Renal cortical epithelial cell (primary cell): Measurements from ENCODE around the gene AFF3. TPM values are rescaled to one million over a fixed set of nuclear protein-coding genes. Genes with fewer than 3 reads are reported as not detected.

Experiments
- DNase-seq: peaks from one replicate; pipeline ENCODE4 v3.0.0-alpha.2; 2011; ENCODE audit warnings: low read depth
- total RNA-seq: library from RNA; depleted of rRNA; stranded (reverse); fragments of >200 nt; gene quantifications from 2 replicates; pipeline ENCODE4 v1.2.3, GENCODE V29; 2014

Gene AFF3
- total RNA-seq, 1 donor from 2014 or later, result 0.10 TPM

DNA sequence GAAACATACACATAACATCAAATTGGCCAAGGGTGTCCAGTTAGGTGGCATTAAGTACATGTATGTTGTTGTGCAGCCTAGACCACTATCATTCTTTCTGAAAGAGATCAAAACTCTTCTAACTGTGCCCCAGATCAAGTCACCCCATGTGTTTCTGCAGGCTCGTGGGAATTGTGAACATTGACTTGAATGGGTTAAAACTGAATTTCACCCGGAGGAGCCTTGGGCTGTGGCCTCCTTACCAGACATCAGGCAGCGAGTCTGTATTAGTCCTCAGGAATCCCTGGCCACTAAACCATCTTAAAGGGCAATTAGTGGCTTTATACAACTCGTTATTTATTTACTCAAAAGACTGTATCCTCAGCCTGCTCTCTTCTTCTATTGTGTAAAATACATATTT, 503.6 kb downstream of the AFF3 start:
- no peak for DNase-seq

DNA sequence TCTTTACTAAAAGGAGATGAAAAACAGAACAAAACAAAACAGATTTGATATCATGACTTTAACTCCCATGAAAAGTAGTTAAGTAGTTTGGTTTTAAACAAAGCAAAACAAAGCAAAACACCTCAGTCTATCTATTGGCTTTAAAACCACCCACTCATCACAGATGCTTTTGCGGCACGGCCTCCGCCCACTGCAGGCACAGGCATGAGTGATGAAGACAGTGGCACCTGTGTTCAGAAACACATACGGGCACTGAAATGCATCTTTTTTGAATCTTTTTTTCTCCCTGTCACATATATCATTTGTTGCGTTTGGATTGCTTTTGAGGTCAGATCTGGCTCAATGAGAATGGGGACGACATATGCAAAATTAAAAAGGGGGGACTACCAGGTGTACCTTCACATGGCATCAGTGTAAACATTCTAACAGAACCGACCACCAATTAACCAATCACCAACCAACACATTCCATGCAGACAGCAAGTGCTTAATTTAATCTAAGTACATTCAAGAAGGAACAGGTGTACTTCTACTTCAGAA, 505.2 kb downstream of the AFF3 start:
- no peak for DNase-seq

DNA sequence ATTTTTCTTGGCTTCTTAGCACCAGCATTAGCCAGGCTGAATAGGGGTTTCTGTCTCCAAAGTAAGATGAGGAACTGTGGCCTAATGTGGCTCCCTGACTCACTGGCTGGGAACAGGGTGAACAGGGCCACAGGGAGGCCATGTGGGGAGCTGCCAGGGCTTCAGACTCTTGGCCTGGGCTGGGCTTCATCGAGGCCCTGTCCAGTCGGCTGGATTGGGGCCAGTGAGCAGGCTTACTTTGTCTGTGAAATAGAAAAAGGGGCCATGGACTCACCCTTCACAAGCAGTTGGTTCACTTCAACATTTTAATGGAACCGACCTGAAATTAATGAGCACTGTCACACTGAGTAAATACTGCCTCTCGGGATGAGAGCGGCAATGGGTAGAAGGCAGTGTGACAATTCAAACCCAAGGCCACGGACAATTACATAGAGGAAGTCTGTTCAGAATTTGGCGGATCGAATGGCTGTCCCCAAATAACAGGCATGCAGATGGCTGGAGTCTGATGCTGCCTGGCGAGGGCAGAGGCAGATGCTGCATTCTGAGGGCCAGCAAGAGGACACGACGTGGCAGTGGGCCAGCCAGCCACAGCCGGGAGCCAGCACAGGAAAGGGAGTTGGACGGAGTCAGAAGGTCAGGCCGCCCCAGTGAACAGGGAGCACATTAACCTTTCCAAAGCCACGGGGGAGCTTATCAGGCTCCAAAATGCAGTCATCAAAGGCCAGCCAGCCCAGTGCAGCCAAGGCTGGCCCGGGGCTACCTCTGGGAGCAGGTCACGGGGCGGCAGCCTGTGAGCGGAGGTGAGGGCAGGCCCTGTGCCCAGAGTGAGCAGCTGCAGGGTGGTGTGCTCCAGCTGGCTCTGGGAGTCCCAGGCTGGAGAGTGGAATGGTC, 506.0 kb downstream of the AFF3 start:
- DNase-seq, result no peak

DNA sequence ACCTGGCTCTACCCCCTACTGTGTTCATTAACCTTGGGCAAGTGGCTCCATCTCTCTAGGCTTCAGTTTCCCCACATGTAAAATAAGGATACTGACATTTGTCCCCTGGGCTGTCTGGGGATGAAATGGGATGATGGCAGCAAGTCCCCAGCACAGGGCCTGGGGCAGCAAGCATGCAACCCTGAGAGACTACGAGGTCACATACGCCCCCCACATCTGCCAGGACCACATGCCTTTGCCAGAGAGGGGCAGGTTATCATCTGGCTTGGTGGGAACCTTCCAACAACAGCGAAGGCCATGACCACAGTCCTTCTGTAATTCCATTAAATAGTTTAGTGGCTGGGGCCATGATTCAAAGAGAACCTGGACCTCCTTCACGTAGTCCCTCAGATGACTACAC, 506.7 kb downstream of the AFF3 start:
- DNase-seq, result no peak

DNA sequence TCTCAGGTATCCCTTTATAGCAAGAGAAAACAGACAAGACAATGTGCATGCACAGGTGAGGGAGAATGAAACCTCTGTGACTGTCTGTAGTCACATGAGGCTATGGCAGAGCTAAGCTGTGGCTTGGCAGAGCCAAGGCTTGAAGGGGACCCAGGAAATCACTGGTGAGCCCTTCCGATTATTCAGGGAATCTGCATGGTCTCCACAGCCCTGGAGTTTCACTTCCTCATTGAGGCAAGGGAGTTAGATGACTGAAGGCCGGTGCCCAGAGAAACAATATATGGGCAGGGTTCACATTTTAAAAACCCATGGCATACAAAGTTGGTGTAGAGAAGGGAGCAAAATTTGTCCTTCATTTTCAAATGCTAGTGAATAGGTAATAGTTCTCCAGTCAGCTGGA, 508.2 kb downstream of the AFF3 start:
- no peak for DNase-seq

DNA sequence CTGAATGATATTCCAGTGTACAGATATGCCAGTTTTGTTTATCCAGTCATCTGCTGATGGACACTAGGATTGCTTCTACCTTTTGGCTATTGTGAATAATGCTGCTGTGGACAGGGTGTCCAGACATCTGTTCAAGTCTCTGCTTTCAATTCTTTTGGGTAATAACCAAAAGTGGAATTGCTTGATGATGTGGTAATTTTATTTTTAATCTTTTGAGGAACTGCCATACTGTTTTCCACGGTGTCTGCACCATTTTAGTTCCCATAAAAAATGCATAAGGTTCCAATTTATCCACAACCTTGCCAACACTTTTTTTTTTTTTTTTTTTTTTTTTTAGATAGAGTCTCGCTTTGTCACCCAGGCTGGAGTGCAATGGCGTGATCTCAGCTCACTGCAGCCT, 510.7 kb downstream of the AFF3 start:
- no peak for DNase-seq

DNA sequence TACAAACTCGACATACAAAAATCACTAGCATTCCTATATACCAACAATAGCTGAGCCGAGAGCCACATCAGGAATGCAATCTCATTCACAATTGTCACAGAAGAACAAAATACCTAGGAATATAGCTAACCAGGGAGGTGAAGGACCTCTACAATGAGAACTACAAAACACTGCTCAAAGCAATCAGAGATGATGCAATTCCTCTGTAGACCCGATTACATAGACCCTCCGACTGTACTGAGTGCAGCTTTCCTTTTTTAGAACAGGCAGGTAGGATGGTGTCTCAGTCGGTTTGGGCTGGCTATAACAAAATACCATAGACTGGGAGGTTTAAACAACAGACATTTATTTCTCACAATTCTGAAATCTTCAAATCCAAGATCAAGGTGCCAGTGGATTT, 513.1 kb downstream of the AFF3 start:
- no peak for DNase-seq

DNA sequence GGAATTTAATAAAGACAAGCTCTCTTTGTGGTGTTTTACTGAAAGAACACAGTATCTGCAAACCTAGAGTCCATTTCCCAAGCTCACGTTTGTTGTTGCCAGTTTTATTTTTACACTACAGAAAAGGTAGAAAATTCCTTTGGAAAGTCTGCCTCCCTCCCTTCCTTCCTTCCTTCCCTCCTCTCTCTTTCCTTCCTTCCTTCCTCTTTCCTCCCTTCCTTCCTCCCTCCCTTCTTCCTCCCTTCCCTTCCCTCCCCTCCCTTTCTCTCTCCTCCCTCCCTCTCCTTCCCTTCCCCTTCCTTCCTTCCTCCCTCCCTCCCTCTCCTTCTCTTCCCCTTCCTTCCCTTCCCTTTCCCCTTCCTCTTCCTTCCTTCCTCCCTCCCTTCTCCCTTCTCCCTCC, 516.2 kb downstream of the AFF3 start:
- DNase-seq, result no peak

DNA sequence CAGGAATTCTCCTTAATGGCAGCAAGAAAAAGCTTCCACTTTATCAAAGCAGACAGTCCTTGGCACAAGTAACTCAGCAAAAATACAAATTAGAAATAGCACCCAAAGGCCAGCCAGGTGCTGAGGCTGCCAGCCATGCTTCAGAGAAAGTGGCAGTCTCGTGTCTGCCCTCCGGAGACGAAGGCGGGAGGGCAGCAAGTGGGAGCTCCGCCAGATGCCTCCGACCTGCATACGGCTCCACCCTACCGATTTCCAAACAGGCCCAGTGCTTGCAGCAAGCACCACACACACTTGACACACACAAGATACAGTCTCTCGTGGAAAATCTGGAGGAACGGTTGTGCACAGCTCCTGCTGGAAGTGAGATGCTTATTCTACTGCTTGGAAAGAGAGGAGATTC, 517.7 kb downstream of the AFF3 start:
- no peak for DNase-seq

DNA sequence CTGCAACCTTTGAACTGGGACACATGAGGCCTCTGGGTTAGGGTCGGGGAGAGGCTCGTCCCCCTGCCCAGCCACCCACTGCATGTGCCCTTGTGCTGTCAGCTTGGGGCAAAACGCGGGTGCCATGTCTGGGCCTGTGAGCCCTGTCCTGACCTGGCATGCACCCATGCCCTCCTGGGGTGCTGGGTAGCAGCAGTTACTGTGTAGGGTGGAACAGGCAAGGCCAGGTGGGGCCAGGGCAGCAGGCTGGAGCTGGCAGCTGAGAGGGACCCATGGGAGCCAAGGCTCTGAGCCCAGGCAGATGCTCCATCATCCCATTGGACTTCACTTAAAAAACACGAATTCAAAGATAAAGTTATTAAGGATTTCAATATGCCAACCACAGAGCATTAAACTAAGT, 518.8 kb downstream of the AFF3 start:
- DNase-seq, result no peak

DNA sequence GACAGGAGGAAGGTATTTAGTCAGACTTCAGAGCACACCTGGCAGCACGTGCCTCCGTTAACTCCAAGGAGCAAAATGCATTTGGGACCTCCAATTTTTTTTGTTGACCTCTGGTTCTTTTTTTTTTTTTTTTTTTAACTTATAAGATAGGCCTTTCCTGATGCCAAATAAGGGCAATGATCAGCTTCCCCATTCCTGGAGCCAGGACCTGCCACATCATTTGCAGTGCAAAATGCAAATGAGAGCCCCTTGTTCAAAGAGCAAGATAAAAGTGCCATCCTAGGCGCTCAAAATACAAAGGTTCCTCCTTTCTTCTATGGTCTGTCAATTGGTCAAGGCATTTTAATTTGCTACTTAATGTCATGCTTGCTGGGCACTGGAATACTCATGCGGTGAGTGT, 519.4 kb downstream of the AFF3 start:
- no peak for DNase-seq

DNA sequence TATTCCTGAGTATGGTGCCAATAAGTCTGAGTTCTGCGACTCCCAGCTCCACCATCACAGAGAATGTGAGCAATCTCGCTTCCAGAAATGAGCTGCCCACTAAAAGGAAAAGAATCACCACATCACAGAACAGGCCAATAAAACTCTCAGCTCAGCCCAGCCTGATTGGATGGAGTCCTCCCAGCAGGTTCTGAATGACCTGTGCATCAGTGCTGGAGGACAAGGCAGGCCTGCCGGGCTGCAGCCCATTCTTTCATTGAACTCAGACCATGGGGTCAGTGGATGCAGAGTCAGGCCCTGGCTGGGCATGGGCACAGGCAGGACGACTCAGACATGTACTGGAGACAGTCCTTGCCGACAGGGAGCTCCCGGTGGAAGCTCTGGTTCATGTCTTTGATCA, 519.9 kb downstream of the AFF3 start:
- DNase-seq, result no peak

DNA sequence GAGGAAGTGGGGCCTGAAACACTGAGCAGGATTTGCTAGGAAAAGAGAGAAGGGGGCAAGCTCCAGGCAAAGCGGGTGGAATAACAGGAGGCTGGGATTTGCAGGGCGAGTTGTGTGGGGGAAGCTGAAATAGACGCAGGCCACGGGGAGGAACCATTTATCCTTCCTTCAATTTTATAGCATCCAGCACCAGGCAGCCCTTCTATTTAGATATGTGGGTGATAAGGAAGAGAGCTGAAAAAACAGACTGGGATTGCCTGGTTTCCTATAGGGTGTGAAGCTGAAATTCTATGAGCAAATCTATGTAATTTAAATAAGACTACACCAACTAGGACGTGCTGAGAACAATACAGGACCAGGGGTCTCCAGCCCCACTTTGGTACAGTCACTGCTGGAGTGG, 520.6 kb downstream of the AFF3 start:
- DNase-seq, result no peak

DNA sequence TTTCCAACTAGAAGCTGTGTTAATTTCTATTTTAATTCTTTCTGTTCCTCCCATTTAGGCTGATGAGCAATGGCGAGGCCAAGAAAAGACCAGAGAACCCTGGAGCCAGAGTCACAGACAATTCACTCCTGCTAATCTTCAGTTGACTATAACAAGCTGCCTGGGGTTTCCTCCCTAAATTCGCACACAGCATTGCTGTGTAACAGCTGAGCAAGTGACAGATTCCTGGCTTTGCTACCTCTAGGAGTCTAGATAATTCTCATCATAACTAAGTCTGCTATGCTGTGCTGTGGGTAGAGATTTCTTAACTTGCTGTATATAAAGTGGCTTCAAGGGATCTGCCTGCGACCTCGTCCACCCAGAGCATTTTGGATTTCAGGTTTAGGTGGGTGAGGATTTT, 521.3 kb downstream of the AFF3 start:
- no peak for DNase-seq

DNA sequence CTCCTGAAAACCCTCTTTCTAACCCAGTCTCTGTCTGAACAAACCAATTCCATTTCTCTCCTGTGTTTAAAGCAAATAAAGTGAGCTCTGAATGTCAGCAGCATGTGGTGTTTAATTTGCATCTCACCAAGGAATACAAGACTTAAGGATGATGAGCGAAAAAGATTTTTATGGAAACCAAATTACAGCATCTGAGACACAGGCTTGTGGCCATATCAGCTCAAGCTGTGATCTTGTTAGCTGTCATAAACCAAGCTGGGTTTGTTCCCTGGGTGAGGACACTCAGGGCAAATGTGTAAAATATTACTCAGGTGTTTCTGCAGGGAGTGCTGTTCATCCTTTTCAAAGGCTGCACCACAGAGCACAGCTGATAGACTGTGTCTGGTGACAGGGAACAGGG, 523.2 kb downstream of the AFF3 start:
- no peak for DNase-seq

DNA sequence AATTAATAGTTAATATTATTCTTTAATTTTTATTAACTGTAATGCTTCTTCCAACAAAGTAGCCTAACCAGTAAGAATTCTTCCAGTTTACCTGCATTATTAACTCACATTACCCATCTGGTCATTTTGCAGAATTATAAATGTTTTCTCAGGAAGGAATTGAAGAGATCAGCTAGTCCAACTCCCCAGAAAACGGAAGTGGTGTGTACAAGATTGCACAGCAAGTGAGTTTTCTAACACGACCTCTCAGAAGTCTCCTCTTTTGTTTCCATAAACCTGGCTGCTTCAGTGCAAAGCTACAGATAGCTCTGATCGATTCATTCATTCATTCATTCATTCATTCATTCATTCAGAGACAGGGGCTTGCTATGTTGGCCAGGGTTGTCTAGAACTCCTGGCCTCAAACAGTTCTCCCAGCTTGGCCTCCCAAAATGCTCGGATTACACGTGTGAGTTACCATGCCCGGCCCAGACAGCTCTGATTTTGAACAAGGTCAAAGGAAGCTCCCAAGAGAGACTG, 523.8 kb downstream of the AFF3 start:
- no peak for DNase-seq

DNA sequence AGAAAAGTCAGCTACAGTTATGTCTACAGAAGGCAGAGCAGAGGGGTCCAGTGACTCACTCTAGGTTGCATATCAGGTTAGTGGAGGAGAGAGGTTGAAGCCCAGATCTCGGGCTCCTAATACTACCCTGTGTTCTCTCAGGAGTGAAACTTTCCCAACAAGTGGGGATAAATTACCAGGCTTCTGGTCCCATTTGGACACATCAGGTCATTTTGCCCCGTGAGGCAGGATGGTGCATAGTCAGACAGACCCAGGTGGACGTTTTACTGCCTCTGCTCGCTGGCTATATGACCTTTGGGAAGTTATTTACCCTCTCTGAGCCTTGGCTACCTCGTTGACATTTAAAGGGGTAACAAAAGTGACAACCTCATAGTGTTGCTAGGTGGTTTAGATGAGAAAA, 524.6 kb downstream of the AFF3 start:
- DNase-seq, result no peak

DNA sequence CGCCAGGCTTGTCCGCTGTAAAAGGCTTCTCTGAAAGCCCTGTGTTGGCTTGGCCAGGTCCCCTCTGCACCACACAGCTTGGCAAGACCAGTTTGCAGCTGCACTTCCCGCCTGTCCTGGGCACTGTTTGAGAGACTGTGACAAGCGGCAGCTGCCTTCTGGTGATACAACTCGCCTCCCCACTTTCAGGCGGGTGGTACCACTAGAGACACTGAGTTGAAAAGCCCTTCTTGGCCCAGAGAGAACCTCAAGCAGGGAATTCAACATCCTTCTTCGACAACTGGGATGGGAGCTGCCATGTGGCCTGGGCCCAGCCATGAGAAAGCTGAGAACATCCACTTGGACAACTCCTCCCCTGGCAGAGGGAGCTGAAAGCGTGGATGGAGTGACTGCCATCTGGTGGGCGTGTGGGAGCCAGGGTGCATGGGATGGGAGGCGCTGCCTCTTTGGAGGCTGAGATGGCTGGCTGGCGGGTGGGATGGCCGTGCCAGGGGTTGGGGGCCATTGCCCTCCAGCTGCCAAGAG, 527.1 kb downstream of the AFF3 start:
- DNase-seq, result no peak

DNA sequence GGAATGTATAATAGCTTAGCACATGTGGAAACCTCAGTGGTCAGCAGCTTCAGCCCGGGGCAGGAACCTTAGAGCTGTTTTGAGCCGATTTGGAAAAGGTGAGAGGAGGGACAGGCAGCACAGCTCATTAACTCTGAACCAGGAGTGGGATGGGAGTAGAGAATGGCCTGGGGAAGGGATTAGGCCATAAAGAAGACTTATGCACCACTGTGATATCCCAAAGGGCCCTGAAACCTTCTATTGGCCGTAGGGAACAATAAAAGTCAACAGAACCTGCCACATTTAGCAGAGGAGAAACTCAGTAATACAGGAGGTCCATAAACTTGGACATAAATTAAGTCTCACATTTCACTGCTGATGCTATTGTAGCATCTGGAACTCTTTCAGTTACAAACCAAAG, 528.4 kb downstream of the AFF3 start:
- DNase-seq, result peak; percentile 15

DNA sequence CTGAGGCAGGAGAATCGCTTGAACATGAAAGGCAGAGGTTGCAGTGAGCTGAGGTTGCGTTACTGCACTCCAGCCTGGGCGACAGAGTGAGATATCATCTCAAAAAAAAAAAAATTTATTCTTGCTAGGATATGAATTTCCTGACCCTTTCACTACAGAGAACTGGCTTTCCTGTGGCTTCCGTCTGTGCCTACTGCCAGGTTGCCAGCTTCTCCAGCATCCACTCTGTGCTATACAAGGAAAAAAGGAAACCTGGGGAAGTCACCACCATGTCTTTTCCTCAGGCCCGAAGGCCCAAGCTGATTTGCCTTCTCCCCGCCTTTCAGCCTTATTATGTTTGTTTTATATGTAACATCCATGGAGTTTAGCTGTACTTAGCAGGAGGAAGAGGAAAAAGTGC, 530.6 kb downstream of the AFF3 start:
- DNase-seq, result no peak

DNA sequence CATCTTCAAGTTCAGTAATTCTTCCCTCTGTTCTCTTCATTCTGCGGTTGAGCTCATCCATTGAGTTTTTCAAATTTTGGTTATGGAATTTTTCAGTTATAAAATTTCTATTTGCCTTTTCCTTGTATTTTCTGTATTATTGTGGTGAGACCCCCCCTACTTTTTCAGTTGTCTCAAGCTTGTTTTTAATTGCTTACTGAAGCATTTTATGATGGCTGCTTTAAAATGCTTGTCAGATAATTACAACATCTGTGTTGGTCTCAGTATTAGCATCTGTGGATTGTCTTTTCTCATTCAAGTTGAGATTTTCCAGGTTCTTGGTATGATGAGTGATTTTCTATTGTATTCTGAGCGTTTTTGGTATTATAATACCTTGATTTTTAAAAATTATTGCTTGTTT, 531.4 kb downstream of the AFF3 start:
- DNase-seq, result no peak

DNA sequence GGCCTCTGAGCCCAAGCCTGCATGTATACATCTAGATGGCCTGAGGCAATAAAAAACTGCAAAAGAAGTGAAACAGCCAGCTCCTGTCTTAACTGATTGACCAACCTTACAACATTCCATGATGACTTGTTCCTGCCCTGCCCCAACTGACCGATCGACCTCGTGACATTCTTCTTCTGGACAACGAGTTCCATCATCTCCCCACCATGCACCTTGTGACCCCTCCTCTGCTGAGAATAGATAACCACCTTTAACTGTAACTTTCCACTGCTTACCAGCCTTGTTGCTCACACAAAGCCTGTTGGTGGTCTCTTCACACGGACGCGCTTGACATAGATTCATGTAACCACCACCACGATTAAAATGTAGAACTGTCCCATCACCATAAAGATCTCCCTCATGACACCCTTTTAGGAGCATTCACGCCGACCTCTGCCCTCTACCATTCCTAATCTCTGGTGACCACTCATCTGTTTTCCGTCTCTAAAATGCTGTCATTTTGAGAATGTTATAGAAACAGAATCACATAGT, 532.5 kb downstream of the AFF3 start:
- peak; percentile 31 for DNase-seq

DNA sequence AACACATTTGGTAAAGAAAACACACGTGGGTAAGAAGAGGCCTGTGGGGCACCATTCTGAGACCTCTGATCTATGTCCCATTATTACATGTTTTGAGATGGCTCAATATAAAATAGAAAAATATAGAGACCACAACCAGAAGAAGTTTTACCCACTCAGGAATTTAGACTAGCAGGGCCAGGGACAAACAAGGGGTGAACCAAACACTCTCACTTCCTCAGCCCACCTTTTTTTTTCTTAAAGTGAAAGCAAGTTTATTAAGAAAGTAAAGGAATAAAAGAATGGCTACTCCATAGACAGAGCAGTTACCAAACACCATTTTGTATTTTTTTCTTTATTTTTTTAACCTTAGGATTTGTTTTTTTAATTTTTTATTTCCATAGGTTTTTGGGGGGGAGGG, 533.5 kb downstream of the AFF3 start:
- no peak for DNase-seq
